H1 (cell line): Measurements from ENCODE around the gene PPP2R2C. TPM values are rescaled to one million over a fixed set of nuclear protein-coding genes. Genes with fewer than 3 reads are reported as not detected.

Source experiments
- CTCF ChIA-PET: fragments of 300-600 bp; sonication (Branson Sonifier 250); formaldehyde crosslinking; loops from one replicate; lab custom pipeline; 2021; ENCODE audit not compliant: partially characterized antibody; lab: Charles Lee
- POLR2A ChIA-PET: fragments of 300-600 bp; sonication (Branson Sonifier 250); formaldehyde crosslinking; loops from one replicate; lab custom pipeline; 2021; ENCODE audit warnings: inconsistent platforms; ENCODE audit not compliant: partially characterized antibody; lab: Charles Lee
- DNase-seq, 2 experiments: peaks; one replicate each; pipeline versions ENCODE4 v3.0.0 to v3.0.0-alpha.2; 2010 to 2022; ENCODE audit warnings: low spot score in 2 of 2, low read depth in 1 of 2, mixed read lengths in 1 of 2
- FAIRE-seq: peaks from 2 replicates; lab custom pipeline; 2011; peaks lifted over from hg19 to GRCh38; lab: Jason Lieb, UNC
- H2AFZ ChIP-seq: 2 replicates; pipeline ENCODE4 v1.8.1; 2012; ENCODE audit warnings: low read length, inconsistent platforms
- H2AK5ac ChIP-seq: 2 replicates; pipeline ENCODE4 v1.6.1; 2013; ENCODE audit warnings: low read depth, low read length
- H2BK120ac ChIP-seq: replicated peaks from 2 replicates; pipeline ENCODE3; 2013; ENCODE audit warnings: low read depth, low read length, inconsistent platforms
- H2BK12ac ChIP-seq: 2 replicates; pipeline ENCODE4 v1.6.1; 2013; ENCODE audit warnings: low read depth, low read length
- H2BK15ac ChIP-seq: 2 replicates; pipeline ENCODE4 v1.6.1; 2013; ENCODE audit warnings: low read length
- H2BK20ac ChIP-seq: 2 replicates; pipeline ENCODE4 v1.6.1; 2013; ENCODE audit warnings: low read length
- H2BK5ac ChIP-seq: 2 replicates; pipeline ENCODE4 v1.6.1; 2013; ENCODE audit warnings: low read depth, low read length
- H3K14ac ChIP-seq: 2 replicates; pipeline ENCODE4 v1.6.1; 2013; ENCODE audit warnings: inconsistent platforms; ENCODE audit not compliant: insufficient read length
- H3K18ac ChIP-seq: 2 replicates; pipeline ENCODE4 v1.6.1; 2013; ENCODE audit warnings: low read length; ENCODE audit errors: extremely low read depth
- H3K23ac ChIP-seq: 2 replicates; pipeline ENCODE4 v1.6.1; 2013; ENCODE audit warnings: inconsistent platforms; ENCODE audit not compliant: insufficient read length
- H3K23me2 ChIP-seq: 2 replicates; pipeline ENCODE4 v1.6.1; 2013; ENCODE audit warnings: low read depth, low read length
- H3K27ac ChIP-seq: 2 replicates; pipeline ENCODE4 v1.6.1; 2011; ENCODE audit warnings: low read depth, low read length, inconsistent platforms
- H3K27me3 ChIP-seq, 4 experiments: replicated peaks in 1 of 4; 1 replicate in 1 of 4; 2 replicates in 3 of 4; pipeline versions ENCODE4 v1.6.1 to v1.8.1; 2011 to 2013; ENCODE audit warnings: low read length in 3 of 4, mild to moderate bottlenecking in 3 of 4, inconsistent platforms in 2 of 4, mixed read lengths in 2 of 4, moderate library complexity in 1 of 4; ENCODE audit not compliant: control insufficient read depth in 3 of 4, insufficient read depth in 3 of 4; ENCODE audit errors: extremely low read depth in 1 of 4
- H3K36me3 ChIP-seq, 4 experiments: 2 replicates each; pipeline versions ENCODE4 v1.6.1 to v1.8.1; 2011 to 2013; ENCODE audit warnings: mild to moderate bottlenecking in 4 of 4, low read length in 3 of 4, moderate library complexity in 2 of 4, control low read depth in 1 of 4, inconsistent platforms in 1 of 4; ENCODE audit not compliant: insufficient read depth in 4 of 4, control insufficient read depth in 2 of 4
- H3K4ac ChIP-seq: replicated peaks from 2 replicates; pipeline ENCODE3; 2013; ENCODE audit warnings: low read length, low read depth, mixed read lengths, inconsistent platforms; ENCODE audit not compliant: insufficient read length
- H3K4me1 ChIP-seq, 4 experiments: replicated peaks in 1 of 4; 1 replicate in 1 of 4; 2 replicates in 3 of 4; pipeline versions ENCODE4 v1.6.1 to v1.8.1; 2011 to 2013; ENCODE audit warnings: low read length in 3 of 4, inconsistent platforms in 2 of 4, mixed read lengths in 1 of 4; ENCODE audit not compliant: insufficient read depth in 4 of 4, control insufficient read depth in 3 of 4
- H3K4me2 ChIP-seq, 2 experiments: 2 replicates each; pipeline versions ENCODE4 v1.6.1 to v1.8.1; 2011 to 2013; ENCODE audit warnings: low read depth in 2 of 2, low read length in 2 of 2, control low read depth in 1 of 2, inconsistent platforms in 1 of 2, mild to moderate bottlenecking in 1 of 2; ENCODE audit not compliant: insufficient read depth in 1 of 2
- H3K4me3 ChIP-seq, 4 experiments: fragments of 200-600, 300-600 bp in 1 of 4; sonication (generic), shearing (Covaris generic), sonication (Bioruptor Twin) in 1 of 4; 2 replicates each; pipeline versions ENCODE4 v1.5.1 to v1.8.1; 2011 to 2016; ENCODE audit warnings: low read length in 4 of 4, low read depth in 3 of 4, control low read depth in 2 of 4, inconsistent platforms in 2 of 4, mild to moderate bottlenecking in 2 of 4, mixed read lengths in 1 of 4, moderate library complexity in 1 of 4; ENCODE audit not compliant: insufficient read depth in 2 of 4; ENCODE audit errors: extremely low read depth in 1 of 4
- H3K56ac ChIP-seq: replicated peaks from 2 replicates; pipeline ENCODE3; 2013; ENCODE audit warnings: low read depth, mild to moderate bottlenecking, mixed read lengths, low read length, inconsistent platforms; ENCODE audit not compliant: insufficient read length
- H3K79me1 ChIP-seq: 2 replicates; pipeline ENCODE4 v1.6.1; 2013; ENCODE audit warnings: low read depth, low read length, control low read depth
- H3K79me2 ChIP-seq, 2 experiments: 2 replicates each; pipeline versions ENCODE4 v1.6.1 to v1.8.1; 2012 to 2013; ENCODE audit warnings: low read length in 2 of 2, mild to moderate bottlenecking in 2 of 2, inconsistent platforms in 1 of 2; ENCODE audit not compliant: insufficient read depth in 2 of 2, control insufficient read depth in 1 of 2
- H3K9ac ChIP-seq, 4 experiments: replicated peaks in 1 of 4; 1 replicate in 1 of 4; 2 replicates in 3 of 4; pipeline versions ENCODE4 v1.6.1 to v1.8.1; 2011 to 2013; ENCODE audit warnings: low read depth in 3 of 4, low read length in 3 of 4, control low read depth in 2 of 4, mild to moderate bottlenecking in 2 of 4, moderate library complexity in 2 of 4, inconsistent platforms in 1 of 4; ENCODE audit errors: extremely low read depth in 1 of 4
- H3K9me3 ChIP-seq, 2 experiments: 2 replicates each; pipeline versions ENCODE4 v1.6.1 to v1.8.1; 2012 to 2013; ENCODE audit warnings: mild to moderate bottlenecking in 2 of 2, moderate library complexity in 2 of 2, control low read depth in 1 of 2, inconsistent platforms in 1 of 2, low read depth in 1 of 2, low read length in 1 of 2, mixed read lengths in 1 of 2; ENCODE audit not compliant: insufficient read depth in 2 of 2
- H4K20me1 ChIP-seq, 2 experiments: replicated peaks in 1 of 2; 2 replicates each; pipeline versions ENCODE3 to v1.8.1; 2011 to 2013; ENCODE audit warnings: inconsistent platforms in 2 of 2, low read length in 2 of 2, mild to moderate bottlenecking in 1 of 2; ENCODE audit not compliant: insufficient read depth in 2 of 2, control insufficient read depth in 1 of 2
- H4K5ac ChIP-seq: 2 replicates; pipeline ENCODE4 v1.6.1; 2013; ENCODE audit warnings: low read length, low read depth, mixed read lengths, inconsistent platforms; ENCODE audit not compliant: insufficient read length
- H4K8ac ChIP-seq: 2 replicates; pipeline ENCODE4 v1.8.0; 2013; ENCODE audit warnings: mild to moderate bottlenecking, moderate library complexity, low read length, inconsistent platforms; ENCODE audit not compliant: insufficient read depth; ENCODE audit errors: extremely low read depth
- H4K91ac ChIP-seq: replicated peaks from 2 replicates; pipeline ENCODE3; 2013; ENCODE audit warnings: low read length, mixed read lengths, inconsistent platforms; ENCODE audit not compliant: insufficient read length
- BACH1 ChIP-seq: IDR thresholded peaks from 2 replicates; pipeline ENCODE4 v1.6.1; 2012; ENCODE audit warnings: low read length, improper control_type of control experiment
- CBX8 ChIP-seq: fragments of 300-800, 300-1000 bp; sonication (generic); IDR thresholded peaks from 2 replicates; pipeline ENCODE4 v1.7.1; 2016; ENCODE audit warnings: low read depth, low read length, borderline replicate concordance
- CEBPB ChIP-seq: IDR thresholded peaks from 2 replicates; pipeline ENCODE4 v1.6.1; 2012; ENCODE audit warnings: low read depth, low read length
- CREB1 ChIP-seq: IDR thresholded peaks from 2 replicates; pipeline ENCODE4 v1.6.1; 2012; ENCODE audit warnings: inconsistent platforms
- CTCF ChIP-seq, 3 experiments: IDR thresholded peaks; 1 replicate in 2 of 3; 2 replicates in 1 of 3; pipeline versions ENCODE4 v1.5.1 to v1.6.1; 2011; ENCODE audit warnings: low read length in 3 of 3, mild to moderate bottlenecking in 3 of 3, inconsistent platforms in 2 of 3, low read depth in 1 of 3, moderate library complexity in 1 of 3; ENCODE audit not compliant: insufficient read depth in 1 of 3; ENCODE audit errors: control extremely low read depth in 1 of 3
- EZH2 ChIP-seq: fragments of 200-600 bp; sonication (generic); IDR thresholded peaks from 2 replicates; pipeline ENCODE4 v1.7.1; 2012; ENCODE audit warnings: low read depth, mild to moderate bottlenecking, moderate library complexity, low read length, inconsistent platforms; ENCODE audit not compliant: severe bottlenecking
- FOSL1 ChIP-seq: IDR thresholded peaks from 2 replicates; pipeline ENCODE4 v1.6.1; 2011; ENCODE audit warnings: mild to moderate bottlenecking, low read depth, low read length, moderate library complexity; ENCODE audit not compliant: insufficient read depth
- JUN ChIP-seq: IDR thresholded peaks from 2 replicates; pipeline ENCODE4 v1.6.1; 2011; ENCODE audit warnings: low read depth, mild to moderate bottlenecking, improper control_type of control experiment, low read length
- TBP ChIP-seq: IDR thresholded peaks from 2 replicates; pipeline ENCODE4 v1.6.1; 2011; ENCODE audit warnings: low read depth, low read length, improper control_type of control experiment
- TEAD4 ChIP-seq: IDR thresholded peaks from 2 replicates; pipeline ENCODE4 v1.6.1; 2012; ENCODE audit warnings: low read depth, low read length, inconsistent platforms, mixed read lengths
- ZNF274 ChIP-seq: IDR thresholded peaks from 2 replicates; pipeline ENCODE4 v1.7.0; 2012; ENCODE audit warnings: low read length, borderline replicate concordance; ENCODE audit errors: extremely low read depth
- WGBS, 2 experiments: shearing (Covaris generic) in 1 of 2; methylation state at CpG; one replicate each; pipeline versions ENCODE4 v1.1.6 to v1.1.7; 2013 to 2015; ENCODE audit warnings: low lambda C conversion rate in 2 of 2, mixed read lengths in 2 of 2, inconsistent platforms in 1 of 2, low coverage in 1 of 2, missing lambda C conversion rate in 1 of 2; ENCODE audit not compliant: insufficient replicate concordance in 2 of 2, insufficient coverage in 1 of 2, insufficient read length in 1 of 2; ENCODE audit errors: extremely low coverage in 1 of 2, missing lambda C conversion rate in 1 of 2; 5-methylcytosine and 5-hydroxymethylcytosine counted together
- polyA plus RNA-seq, 7 experiments: library from polyadenylated mRNA; depleted of rRNA in 3 of 7; stranded (reverse) in 5 of 7; unstranded in 2 of 7; fragments of >200 nt in 5 of 7; fragments of 200-250 nt in 2 of 7; gene quantifications; 1 replicate in 5 of 7; 2 replicates in 1 of 7; 4 replicates in 1 of 7; pipeline versions ENCODE4 v1.2.1 to v1.2.3, GENCODE V29; 2011 to 2013; ENCODE audit warnings: missing spikeins in 2 of 7, mixed read lengths in 2 of 7
- total RNA-seq: library from RNA; stranded (reverse); fragmentation: NEBNext Ultra II Directional; extraction: Animal tissue kit (Norgen Biotek cat#: 25700); gene quantifications from 2 replicates; pipeline ENCODE4 v1.2.1, GENCODE V29; 2021

PPP2R2C gene
- total and polyA plus RNA-seq, 2 of the 8 experiments (the other 6 are each of a cell fraction or from before 2014, with no cell fraction given) = 6.4 TPM

GRCh38 chr4:6452116-6452896 lies 20.1 kb downstream of the PPP2R2C start:
- Histone ChIP-seq H3K4me3 (no peak overlapping the region), H3K79me1 (no peaks in the 10 kb centered on the region), H3K56ac (no peak overlapping the region), H3K14ac (no peak overlapping the region), H3K18ac (no peak overlapping the region), H4K20me1 (no peaks in the 10 kb centered on the region), H3K79me2 (no peaks in the 10 kb centered on the region), H3K4me2 (no peak overlapping the region), H2AFZ (no peak overlapping the region), H2BK5ac (no peak overlapping the region), H3K27me3 (no peaks in the 10 kb centered on the region), H4K8ac (peak overlapping the region; percentile 57; the same call in 1 of the 2 replicates), H3K27ac (no peak overlapping the region), H2BK15ac (no peak overlapping the region), H3K36me3 (no peaks in the 10 kb centered on the region), H4K5ac (no peak overlapping the region), H3K23ac (no peak overlapping the region), H2BK12ac (peak overlapping the region; percentile 60; the same call in 1 of the 2 replicates), H3K9ac (no peak overlapping the region), H2AK5ac (no peak overlapping the region), H4K91ac (no peak overlapping the region), H3K23me2 (no peaks in the 10 kb centered on the region), H2BK120ac (no peak overlapping the region), H3K9me3 (no peaks in the 10 kb centered on the region), H3K4ac (no peak overlapping the region), H2BK20ac (no peak overlapping the region), H3K4me1 (no peaks in the 10 kb centered on the region)
- ChIA-PET CTCF (interaction anchor here (1.0 to 1.3 kb wide), 2 partner anchors 14 to 120 kb away, joined by 3 read pairs; no protein-coding TSS in a partner anchor), POLR2A (no interaction called here)
- WGBS, 2 experiments = 88% methylated on average over 11 of the region's 11 CpGs; no CpG with 5 or more reads in 1 of the 2 experiments
- no peak for DNase-seq
- FAIRE-seq = no peak
- no peak for TF ChIP-seq CBX8
- no peak for TF ChIP-seq CEBPB
- TF ChIP-seq CREB1 = no peak
- no peak for TF ChIP-seq TBP
- TF ChIP-seq FOSL1 = no peak
- TF ChIP-seq CTCF (IDR thresholded peaks at IDR 0.05; ENCODE audit: control extremely low read depth in 1 of 3, insufficient read depth in 1 of 3, low read depth in 1 of 3, low read length in 3 of 3) = no peak
- TF ChIP-seq ZNF274 = no peak
- TF ChIP-seq JUN = no peak
- no peak for TF ChIP-seq TEAD4
- TF ChIP-seq BACH1 = no peak
- no peak for TF ChIP-seq EZH2
